Naive thymus-derived CD8-positive, alpha-beta T cell (primary cell): ENCODE data around the gene FASTKD1. TPM values are rescaled to one million over a fixed set of nuclear protein-coding genes. Genes with fewer than 3 reads are reported as not detected.

ENCODE experiments used
- ATAC-seq, 2 donors: fragments of 150-1000 bp; cut with Tn5 transposase in 1 of 2; sonication (Bioruptor Pico), chemical (Tn5 transposase) in 1 of 2; 1 replicate in 1 of 2; 2 replicates in 1 of 2; pipeline ENCODE4 v1.10.0; 2021; ENCODE audit warnings: mild to moderate bottlenecking in 2 of 2, moderate library complexity in 2 of 2
- POLR2A ChIA-PET: fragments of 350-600 bp; sonication (Branson Sonifier 250); formaldehyde crosslinking; loops from one replicate; lab custom pipeline; 2021; ENCODE audit warnings: antibody characterized with exemption; lab: Charles Lee
- DNase-seq, 10 donors: peaks; one replicate each; pipeline versions ENCODE4 v3.0.0 to v3.0.0-alpha.2; 2020 to 2022
- H3K27ac Mint-ChIP-seq, 10 donors: one replicate each; pipeline ENCODE4 v1.8.0; 2020 to 2022; ENCODE audit warnings: mild to moderate bottlenecking in 10 of 10, mixed read lengths in 10 of 10, moderate library complexity in 4 of 10, inconsistent platforms in 1 of 10
- H3K27me3 Mint-ChIP-seq, 5 donors: one replicate each; pipeline ENCODE4 v1.8.0; 2021 to 2022; ENCODE audit warnings: mixed read lengths in 5 of 5
- H3K36me3 Mint-ChIP-seq, 3 donors: one replicate each; pipeline ENCODE4 v1.8.0; 2020 to 2022; ENCODE audit warnings: mixed read lengths in 3 of 3, mild to moderate bottlenecking in 2 of 3, inconsistent platforms in 1 of 3
- H3K4me1 Mint-ChIP-seq, 4 donors: one replicate each; pipeline ENCODE4 v1.8.0; 2021 to 2022; ENCODE audit warnings: mixed read lengths in 4 of 4
- H3K4me3 Mint-ChIP-seq, 10 donors: one replicate each; pipeline ENCODE4 v1.8.0; 2020 to 2022; ENCODE audit warnings: mild to moderate bottlenecking in 10 of 10, mixed read lengths in 10 of 10, moderate library complexity in 6 of 10, inconsistent platforms in 1 of 10
- H3K9me3 Mint-ChIP-seq, 9 donors: one replicate each; pipeline ENCODE4 v1.8.0; 2020 to 2022; ENCODE audit warnings: mixed read lengths in 9 of 9, mild to moderate bottlenecking in 3 of 9, inconsistent platforms in 1 of 9, moderate library complexity in 1 of 9
- polyA plus RNA-seq, 3 donors: library from polyadenylated mRNA; unstranded; fragments of 300-500 nt; fragmentation: Illumina TruSeq; gene quantifications; one replicate each; pipeline ENCODE4 v1.2.3, GENCODE V29; 2021
- total RNA-seq, 8 experiments: library from RNA in 2 of 8; stranded (reverse) in 2 of 8; gene quantifications; one replicate each; pipeline ENCODE4 v1.2.3 and lab custom pipeline; 2021 to 2026

Gene FASTKD1
- total and polyA plus RNA-seq, 5 experiments from 2014 or later, result 10.8 to 26.8 (median 17.3) TPM

- no peaks in the 10 kb centered on the region for H3K27me3 Mint-ChIP-seq
- ATAC-seq, result no peak
- no peak overlapping the region for H3K4me3 Mint-ChIP-seq
- POLR2A ChIA-PET, result no interaction called here
- H3K36me3 Mint-ChIP-seq, result peaks cover 0 to 26% (median 12%) of the 10 kb centered on the region in 3 donors
- no peak for DNase-seq
- no peaks in the 10 kb centered on the region for H3K9me3 Mint-ChIP-seq
- peak overlapping the region in 1 of 10 donors; percentile 61 for H3K27ac Mint-ChIP-seq
- H3K4me1 Mint-ChIP-seq, result no peaks in the 10 kb centered on the region
These were observed 78.2 kb downstream of the FASTKD1 start for GRCh38 chr2:169495310-169495928.

GRCh38 chr2:169493360-169493759, 80.3 kb downstream of the FASTKD1 start:
- H3K27me3 Mint-ChIP-seq, result no peaks in the 10 kb centered on the region
- H3K9me3 Mint-ChIP-seq, result no peaks in the 10 kb centered on the region
- H3K4me3 Mint-ChIP-seq, result no peak overlapping the region
- POLR2A ChIA-PET, result no interaction called here
- peaks cover 0 to 30% (median 16%) of the 10 kb centered on the region in 3 donors for H3K36me3 Mint-ChIP-seq
- DNase-seq, result no peak
- no peaks in the 10 kb centered on the region for H3K4me1 Mint-ChIP-seq
- ATAC-seq, result no peak
- H3K27ac Mint-ChIP-seq, result no peak overlapping the region

- no peak overlapping the region for H3K4me3 Mint-ChIP-seq
- no peaks in the 10 kb centered on the region for H3K4me1 Mint-ChIP-seq
- POLR2A ChIA-PET, result no interaction called here
- H3K36me3 Mint-ChIP-seq, result peaks cover 0 to 24% (median 18%) of the 10 kb centered on the region in 3 donors
- H3K27ac Mint-ChIP-seq, result no peak overlapping the region
- H3K27me3 Mint-ChIP-seq, result no peaks in the 10 kb centered on the region
- no peaks in the 10 kb centered on the region for H3K9me3 Mint-ChIP-seq
- no peak for ATAC-seq
- no peak for DNase-seq
These were observed 82.3 kb downstream of the FASTKD1 start for GRCh38 chr2:169491378-169491777.

- Mint-ChIP-seq H3K27ac (no peak overlapping the region), H3K9me3 (no peaks in the 10 kb centered on the region), H3K36me3 (peaks cover 0 to 26% (median 18%) of the 10 kb centered on the region in 3 donors), H3K4me1 (peaks cover 0 to 1% (median 0%) of the 10 kb centered on the region in 4 donors), H3K27me3 (no peaks in the 10 kb centered on the region), H3K4me3 (no peak overlapping the region)
- no peak for ATAC-seq
- no peak for DNase-seq
- POLR2A ChIA-PET, result no interaction called here
These were observed 82.8 kb downstream of the FASTKD1 start for GRCh38 chr2:169490834-169491233.

GRCh38 chr2:169486487-169486886, 87.2 kb downstream of the FASTKD1 start:
- DNase-seq (no peak), ATAC-seq (no peak)
- H3K27me3 Mint-ChIP-seq, result no peaks in the 10 kb centered on the region
- POLR2A ChIA-PET, result no interaction called here
- no peaks in the 10 kb centered on the region for H3K9me3 Mint-ChIP-seq
- H3K36me3 Mint-ChIP-seq, result peaks cover 0 to 45% (median 20%) of the 10 kb centered on the region in 3 donors
- H3K4me1 Mint-ChIP-seq, result peaks cover 0 to 7% (median 5%) of the 10 kb centered on the region in 4 donors
- H3K27ac Mint-ChIP-seq, result no peak overlapping the region
- no peak overlapping the region for H3K4me3 Mint-ChIP-seq

- peak overlapping the region in 1 of 10 donors; percentile 28 for H3K27ac Mint-ChIP-seq
- no peak for ATAC-seq
- peaks cover 0 to 43% (median 17%) of the 10 kb centered on the region in 3 donors for H3K36me3 Mint-ChIP-seq
- no peak for DNase-seq
- H3K4me3 Mint-ChIP-seq, result no peak overlapping the region
- no peaks in the 10 kb centered on the region for H3K27me3 Mint-ChIP-seq
- POLR2A ChIA-PET, result no interaction called here
- peaks cover 0 to 13% (median 6%) of the 10 kb centered on the region in 4 donors for H3K4me1 Mint-ChIP-seq
- no peaks in the 10 kb centered on the region for H3K9me3 Mint-ChIP-seq
These were observed 88.0 kb downstream of the FASTKD1 start for GRCh38 chr2:169485650-169486138.

- H3K4me1 Mint-ChIP-seq, result peaks cover 9 to 32% (median 21%) of the 10 kb centered on the region in 4 donors
- peaks cover 0 to 24% (median 8%) of the 10 kb centered on the region in 3 donors for H3K36me3 Mint-ChIP-seq
- POLR2A ChIA-PET, result interaction anchor here (2.4 kb wide), 2 partner anchors 93 to 105 kb away, joined by 7 to 10 read pairs; partner anchors contain the start of gene FASTKD1
- no peak for ATAC-seq
- H3K9me3 Mint-ChIP-seq, result no peaks in the 10 kb centered on the region
- no peak for DNase-seq
- peak overlapping the region in 4 of 10 donors; percentile 90 to 96 (median 94) for H3K27ac Mint-ChIP-seq
- H3K4me3 Mint-ChIP-seq, result peak overlapping the region; percentile 90 to 97 (median 92)
- H3K27me3 Mint-ChIP-seq, result no peaks in the 10 kb centered on the region
These were observed 93.6 kb downstream of the FASTKD1 start for GRCh38 chr2:169480079-169480465.

Other genes starting within 250 kb of the FASTKD1 start
- not detected for gene LRP2, start 211.3 kb downstream of the FASTKD1 start, total RNA-seq
- gene LRP2, start 211.3 kb downstream of the FASTKD1 start, polyA plus RNA-seq, result not detected
- 1 to 10 TPM; 2.4 to 4.1 TPM for gene BBS5, start 94.4 kb downstream of the FASTKD1 start, total RNA-seq
- 1 to 10 TPM; 1.0 to 1.4 (median 1.3) TPM for gene BBS5, start 94.4 kb downstream of the FASTKD1 start, polyA plus RNA-seq
- gene KLHL41, start 64.2 kb downstream of the FASTKD1 start, total RNA-seq, result not detected
- under 1 TPM in 1 of 3 donors, not detected in 2; 0.09 TPM for gene KLHL41, start 64.2 kb downstream of the FASTKD1 start, polyA plus RNA-seq
- 10 to 100 TPM; 82.7 to 86.0 TPM for gene PPIG, start 10.5 kb upstream of the FASTKD1 start, total RNA-seq
- 10 to 100 TPM; 63.4 to 88.2 (median 70.9) TPM for gene PPIG, start 10.5 kb upstream of the FASTKD1 start, polyA plus RNA-seq
- gene CFAP210, start 120.5 kb upstream of the FASTKD1 start, total RNA-seq, result not detected
- not detected for gene CFAP210, start 120.5 kb upstream of the FASTKD1 start, polyA plus RNA-seq
- 1 to 10 TPM; 7.7 to 8.2 TPM for gene PHOSPHO2, start 120.6 kb upstream of the FASTKD1 start, total RNA-seq
- gene PHOSPHO2, start 120.6 kb upstream of the FASTKD1 start, polyA plus RNA-seq, result 1 to 10 TPM; 5.5 to 8.8 (median 6.3) TPM
- gene KLHL23, start 160.0 kb upstream of the FASTKD1 start, total RNA-seq, result 1 to 10 TPM; 2.4 to 2.6 TPM
- gene KLHL23, start 160.0 kb upstream of the FASTKD1 start, polyA plus RNA-seq, result 1 to 10 TPM; 1.3 to 2.6 (median 2.1) TPM
- 100 to 1,000 TPM; 110 to 115 TPM for gene SSB, start 225.0 kb upstream of the FASTKD1 start, total RNA-seq
- gene SSB, start 225.0 kb upstream of the FASTKD1 start, polyA plus RNA-seq, result 100 to 1,000 TPM; 124 to 153 (median 128) TPM